ENCODE results near the gene TLCD1. TPM values are rescaled to one million over a fixed set of nuclear protein-coding genes. Genes with fewer than 3 reads are reported as not detected.
"Not testable (repeated sequence)": the region's sequence is repeated elsewhere in the genome, so short reads cannot be mapped to it uniquely, and the experiment has no call there.

The TLCD1 gene
- total RNA-seq, 4 donors from 2014 or later: 0.46 to 0.82 (median 0.75) TPM; not detected in 1

- Histone ChIP-seq H3K4me1 (peaks cover 12 to 20% of the 10 kb centered on the region in 2 donors), H3K36me3 (no peaks in the 10 kb centered on the region), H3K4me3 (no peak overlapping the region), H3K27me3 (no peaks in the 10 kb centered on the region), H3K27ac (no peak overlapping the region), H3K9me3 (no peaks in the 10 kb centered on the region)
- TF ChIP-seq CTCF (IDR thresholded peaks at IDR 0.05 in 4 of 5, conservative IDR thresholded peaks at IDR 0.05 in 1 of 5) (no peak), POLR2A (IDR thresholded peaks at IDR 0.05) (no peak)
- no peak for DNase-seq
- intact Hi-C loops (cut with DNase I; ENCODE audit: low total_unique reads): no loop called here
- in situ Hi-C loops (cut with MboI; ENCODE audit: low sequenced_read_pairs in 4 of 4): no loop called here
- ATAC-seq: no peak
Measured at GRCh38 chr17:28740406-28741357, 14.6 kb upstream of the TLCD1 start.

- ATAC-seq (no peak), DNase-seq (no peak)
- no peaks in the 10 kb centered on the region for H3K36me3 ChIP-seq
- no peak overlapping the region for H3K27ac ChIP-seq
- no peak overlapping the region for H3K4me3 ChIP-seq
- intact Hi-C loops (cut with DNase I; ENCODE audit: low total_unique reads): no loop called here
- no peaks in the 10 kb centered on the region for H3K27me3 ChIP-seq
- H3K4me1 ChIP-seq: peaks cover 5 to 6% of the 10 kb centered on the region in 2 donors
- in situ Hi-C loops (cut with MboI; ENCODE audit: low sequenced_read_pairs in 4 of 4): no loop called here
- H3K9me3 ChIP-seq: no peaks in the 10 kb centered on the region
- TF ChIP-seq POLR2A (IDR thresholded peaks at IDR 0.05) (no peak), CTCF (IDR thresholded peaks at IDR 0.05 in 4 of 5, conservative IDR thresholded peaks at IDR 0.05 in 1 of 5) (no peak)
Measured at GRCh38 chr17:28738680-28739384, 12.8 kb upstream of the TLCD1 start.

GRCh38 chr17:28737770-28738679 is 12.0 kb upstream of the TLCD1 start:
- in situ Hi-C loops (cut with MboI; ENCODE audit: low sequenced_read_pairs in 4 of 4): no loop called here
- intact Hi-C loops (cut with DNase I; ENCODE audit: low total_unique reads): no loop called here
- Histone ChIP-seq H3K27ac (no peak overlapping the region), H3K4me1 (peaks cover 1 to 5% of the 10 kb centered on the region in 2 donors), H3K4me3 (no peak overlapping the region), H3K9me3 (no peaks in the 10 kb centered on the region), H3K27me3 (no peaks in the 10 kb centered on the region), H3K36me3 (no peaks in the 10 kb centered on the region)
- no peak for ATAC-seq
- TF ChIP-seq CTCF (IDR thresholded peaks at IDR 0.05 in 4 of 5, conservative IDR thresholded peaks at IDR 0.05 in 1 of 5) (no peak), POLR2A (IDR thresholded peaks at IDR 0.05) (no peak)
- no peak for DNase-seq

GRCh38 chr17:28737316-28737715 is 11.3 kb upstream of the TLCD1 start:
- in situ Hi-C loops (cut with MboI; ENCODE audit: low sequenced_read_pairs in 4 of 4) (no loop called here), intact Hi-C loops (cut with DNase I; ENCODE audit: low total_unique reads) (no loop called here)
- Histone ChIP-seq H3K4me1 (peaks cover 0 to 5% of the 10 kb centered on the region in 2 donors), H3K27me3 (no peaks in the 10 kb centered on the region), H3K4me3 (no peak overlapping the region), H3K27ac (no peak overlapping the region), H3K9me3 (no peaks in the 10 kb centered on the region), H3K36me3 (no peaks in the 10 kb centered on the region)
- ATAC-seq (no peak), DNase-seq (no peak)
- TF ChIP-seq POLR2A (IDR thresholded peaks at IDR 0.05) (no peak), CTCF (IDR thresholded peaks at IDR 0.05 in 4 of 5, conservative IDR thresholded peaks at IDR 0.05 in 1 of 5) (no peak)

- intact Hi-C loops (cut with DNase I; ENCODE audit: low total_unique reads); H3K27ac ChIP-seq; H3K4me3 ChIP-seq; H3K36me3 ChIP-seq; in situ Hi-C loops (cut with MboI; ENCODE audit: low sequenced_read_pairs in 4 of 4); H3K9me3 ChIP-seq; H3K27me3 ChIP-seq; ATAC-seq; H3K4me1 ChIP-seq; DNase-seq: not testable (repeated sequence)
Measured at GRCh38 chr17:28735913-28736769, 10.1 kb upstream of the TLCD1 start.

All from gastrocnemius medialis (tissue), 4 donors.